ENCODE data around the gene SLC2A4RG.

SLC2A4RG gene

GRCh38 chr20:63766695-63767426, 27.3 kb downstream of the SLC2A4RG start:
- H3K36me3 ChIP-seq (replicated peaks): no peaks in the 10 kb centered on the region
- in situ Hi-C loops (cut with HindIII; ENCODE audit: low pct_ligation_motif_present, low sequenced_read_pairs): no loop called here
- no peak overlapping the region for H3K27ac ChIP-seq
- TF ChIP-seq, protein P1, sequence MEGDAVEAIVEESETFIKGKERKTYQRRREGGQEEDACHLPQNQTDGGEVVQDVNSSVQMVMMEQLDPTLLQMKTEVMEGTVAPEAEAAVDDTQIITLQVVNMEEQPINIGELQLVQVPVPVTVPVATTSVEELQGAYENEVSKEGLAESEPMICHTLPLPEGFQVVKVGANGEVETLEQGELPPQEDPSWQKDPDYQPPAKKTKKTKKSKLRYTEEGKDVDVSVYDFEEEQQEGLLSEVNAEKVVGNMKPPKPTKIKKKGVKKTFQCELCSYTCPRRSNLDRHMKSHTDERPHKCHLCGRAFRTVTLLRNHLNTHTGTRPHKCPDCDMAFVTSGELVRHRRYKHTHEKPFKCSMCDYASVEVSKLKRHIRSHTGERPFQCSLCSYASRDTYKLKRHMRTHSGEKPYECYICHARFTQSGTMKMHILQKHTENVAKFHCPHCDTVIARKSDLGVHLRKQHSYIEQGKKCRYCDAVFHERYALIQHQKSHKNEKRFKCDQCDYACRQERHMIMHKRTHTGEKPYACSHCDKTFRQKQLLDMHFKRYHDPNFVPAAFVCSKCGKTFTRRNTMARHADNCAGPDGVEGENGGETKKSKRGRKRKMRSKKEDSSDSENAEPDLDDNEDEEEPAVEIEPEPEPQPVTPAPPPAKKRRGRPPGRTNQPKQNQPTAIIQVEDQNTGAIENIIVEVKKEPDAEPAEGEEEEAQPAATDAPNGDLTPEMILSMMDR (IDR thresholded peaks at IDR 0.05; ENCODE audit: low read depth, low read length, missing control alignments): no peak
- no peaks in the 10 kb centered on the region for H3K27me3 ChIP-seq (replicated peaks)
- H3K4me3 ChIP-seq (ENCODE audit: low read depth, low read length): no peak overlapping the region
- no peak for DNase-seq

DNA sequence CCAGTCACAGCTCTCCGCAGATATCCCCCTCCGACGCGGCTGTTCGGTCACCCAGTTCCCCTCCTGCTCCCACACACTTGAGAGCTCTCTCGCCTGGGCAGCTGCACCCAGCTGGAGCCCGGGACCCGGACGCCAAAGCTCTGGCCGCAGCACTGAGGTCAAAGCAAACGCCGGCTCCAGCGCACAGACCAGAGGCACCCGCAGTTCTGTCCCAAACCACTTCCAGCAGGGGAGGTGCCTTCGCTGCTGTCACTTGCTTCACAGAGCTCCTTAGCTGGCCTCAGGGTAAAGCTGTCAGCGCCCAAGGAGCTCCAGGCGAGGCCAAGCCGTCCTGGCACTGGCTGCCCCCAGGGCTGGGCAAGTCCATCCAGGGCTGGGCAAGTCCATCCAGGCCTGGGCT, 27.9 kb downstream of the SLC2A4RG start:
- Histone ChIP-seq H3K4me3 (ENCODE audit: low read depth, low read length) (no peak overlapping the region), H3K36me3 (replicated peaks) (no peaks in the 10 kb centered on the region), H3K27ac (no peak overlapping the region), H3K27me3 (replicated peaks) (no peaks in the 10 kb centered on the region)
- TF ChIP-seq, protein P1 (IDR thresholded peaks at IDR 0.05; ENCODE audit: low read depth, low read length, missing control alignments): no peak
- no peak for DNase-seq
- in situ Hi-C loops (cut with HindIII; ENCODE audit: low pct_ligation_motif_present, low sequenced_read_pairs): no loop called here

GRCh38 chr20:63767886-63768285, 28.3 kb downstream of the SLC2A4RG start:
- no peaks in the 10 kb centered on the region for H3K27me3 ChIP-seq (replicated peaks)
- H3K4me3 ChIP-seq (ENCODE audit: low read depth, low read length): no peak overlapping the region
- TF ChIP-seq, protein P1 (IDR thresholded peaks at IDR 0.05; ENCODE audit: low read depth, low read length, missing control alignments): no peak
- in situ Hi-C loops (cut with HindIII; ENCODE audit: low pct_ligation_motif_present, low sequenced_read_pairs): no loop called here
- H3K36me3 ChIP-seq (replicated peaks): no peaks in the 10 kb centered on the region
- H3K27ac ChIP-seq: no peak overlapping the region
- no peak for DNase-seq

DNA sequence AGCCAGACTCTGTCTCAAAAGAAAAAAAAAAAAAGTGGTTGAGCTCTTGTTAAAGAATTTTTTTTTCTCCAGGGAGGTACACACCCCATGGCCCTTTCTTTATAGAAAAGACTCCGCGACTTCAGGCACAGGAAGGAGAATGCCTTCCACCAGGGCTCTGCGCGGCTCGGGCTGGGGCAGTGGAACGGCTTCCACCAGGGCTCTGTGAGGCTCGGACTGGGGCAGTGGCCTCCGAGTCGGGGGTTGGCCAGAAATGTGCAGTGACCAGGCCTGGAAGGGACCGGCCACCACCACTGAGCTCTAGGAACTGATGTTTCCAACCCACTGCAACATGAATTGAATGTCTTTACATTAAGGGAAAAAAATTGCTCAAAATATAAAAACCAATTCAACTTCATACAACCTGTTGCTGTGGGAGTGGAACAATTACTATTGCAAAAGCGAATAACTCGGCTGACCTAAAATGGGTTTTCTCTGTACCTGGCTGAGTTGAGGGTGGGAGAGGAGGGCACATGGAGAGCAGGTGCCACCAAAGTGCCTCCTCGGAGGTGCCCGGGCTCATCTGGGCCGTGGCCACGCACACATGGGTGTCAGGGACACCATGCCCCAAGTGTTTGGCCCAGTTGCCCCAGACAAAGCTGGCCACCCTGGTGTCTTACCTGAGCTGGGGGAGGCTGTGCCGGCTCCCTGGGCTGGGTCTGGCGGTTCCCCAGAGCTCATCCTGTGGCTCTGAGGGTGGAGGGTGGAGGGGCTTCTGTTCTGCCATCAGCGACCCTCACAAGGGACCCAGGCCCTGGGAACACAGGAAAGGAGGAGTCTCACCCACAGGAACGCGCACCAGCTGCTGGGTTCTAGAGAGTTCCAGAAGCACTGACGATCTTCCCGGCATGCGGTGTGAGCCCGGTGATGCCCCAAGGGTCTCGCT, 29.3 kb downstream of the SLC2A4RG start:
- Histone ChIP-seq H3K27me3 (replicated peaks) (no peaks in the 10 kb centered on the region), H3K36me3 (replicated peaks) (no peaks in the 10 kb centered on the region), H3K4me3 (ENCODE audit: low read depth, low read length) (no peak overlapping the region), H3K27ac (no peak overlapping the region)
- DNase-seq: no peak
- in situ Hi-C loops (cut with HindIII; ENCODE audit: low pct_ligation_motif_present, low sequenced_read_pairs): no loop called here
- TF ChIP-seq, protein P1 (IDR thresholded peaks at IDR 0.05; ENCODE audit: low read depth, low read length, missing control alignments): no peak

- Histone ChIP-seq H3K4me3 (ENCODE audit: low read depth, low read length) (no peak overlapping the region), H3K27me3 (replicated peaks) (no peaks in the 10 kb centered on the region), H3K36me3 (replicated peaks) (no peaks in the 10 kb centered on the region), H3K27ac (no peak overlapping the region)
- in situ Hi-C loops (cut with HindIII; ENCODE audit: low pct_ligation_motif_present, low sequenced_read_pairs): no loop called here
- no peak for DNase-seq
- TF ChIP-seq, protein P1 (IDR thresholded peaks at IDR 0.05; ENCODE audit: low read depth, low read length, missing control alignments): no peak
These were observed 30.4 kb downstream of the SLC2A4RG start for GRCh38 chr20:63769891-63770474.
